ENCODE measurements around the gene HCK.
A peak's percentile ranks its signal among the peaks of the same experiment; 100 is the strongest.

HCK gene

DNA sequence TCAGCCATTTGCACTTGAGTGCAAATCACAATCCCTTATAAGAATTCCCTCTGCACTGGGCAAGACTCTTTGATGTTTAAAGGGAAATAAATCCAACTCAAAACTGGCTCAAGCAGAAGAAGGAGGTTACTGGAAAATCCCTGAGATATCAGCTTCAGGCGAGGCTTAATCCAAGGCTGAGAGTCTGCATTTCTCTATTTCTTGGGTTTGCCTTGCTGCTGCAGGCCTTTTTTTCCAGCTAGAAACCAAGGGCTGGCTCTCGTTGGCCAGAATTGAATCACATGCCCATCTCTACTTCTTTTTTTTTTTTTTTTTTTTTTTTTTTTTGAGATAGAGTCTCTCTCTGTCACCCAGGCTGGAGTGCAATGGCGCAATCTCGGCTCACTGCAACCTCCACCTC, 11.7 kb downstream of the HCK start:
- DNase-seq: no peak

DNA sequence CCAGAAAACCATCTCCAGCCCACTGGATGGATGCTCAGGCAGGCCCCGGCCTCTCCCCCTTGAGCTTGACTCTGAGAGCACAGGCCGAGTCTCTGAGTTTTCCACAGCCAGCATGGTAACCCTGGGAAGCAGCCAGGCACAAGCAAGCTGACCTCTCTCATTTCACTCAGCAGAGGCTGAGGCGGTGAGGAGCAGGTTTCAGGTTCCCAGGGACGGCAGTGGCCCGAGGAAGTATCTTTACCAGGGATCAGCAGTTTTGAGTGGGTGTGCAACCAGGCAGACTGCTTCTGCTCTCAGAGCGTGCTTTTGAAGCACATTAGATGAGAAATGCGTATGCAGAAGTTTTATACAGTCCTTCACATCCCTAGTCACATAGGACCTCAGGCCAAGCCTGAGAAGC, 12.6 kb downstream of the HCK start:
- no peak for DNase-seq

- no peak for DNase-seq
Measured at GRCh38 chr20:32067234-32067821, 15.3 kb downstream of the HCK start.

DNA sequence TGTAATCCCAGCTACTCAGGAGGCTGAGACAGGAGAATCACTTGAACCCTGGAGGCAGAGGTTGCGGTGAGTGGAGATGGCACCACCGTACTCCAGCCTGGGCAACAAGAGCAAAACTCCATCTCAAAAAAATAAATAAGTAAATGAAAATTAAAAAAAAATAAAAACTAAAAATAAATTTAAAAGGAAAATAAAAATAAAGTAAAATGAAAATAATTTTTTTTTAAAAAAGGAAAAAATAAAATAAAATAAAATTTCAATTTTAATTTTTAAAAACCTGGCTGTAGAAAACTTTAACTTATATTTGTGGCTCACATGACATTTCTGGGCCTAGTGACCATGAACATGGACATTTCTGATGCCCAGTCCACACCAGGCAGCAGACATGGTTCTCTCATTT, 16.1 kb downstream of the HCK start:
- no peak for DNase-seq

DNA sequence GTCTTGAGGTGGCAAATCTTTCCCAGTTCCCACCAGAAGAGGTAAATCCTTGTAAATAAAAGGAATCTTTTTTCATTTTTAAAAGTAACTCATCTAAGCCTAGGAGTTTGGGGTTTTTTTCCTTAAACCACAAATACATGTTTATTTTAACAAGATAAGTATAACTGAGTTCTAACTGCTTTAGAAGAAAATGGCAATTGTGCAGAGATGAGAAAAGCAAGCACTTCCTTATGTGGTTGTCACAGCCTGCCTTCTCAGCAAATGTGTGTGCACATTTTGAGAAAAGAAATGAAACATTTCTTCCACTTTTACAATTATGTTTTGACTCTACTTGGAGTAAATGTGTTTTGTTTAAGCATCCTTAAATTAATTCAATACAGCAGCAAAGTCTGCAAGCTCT, 17.7 kb downstream of the HCK start:
- DNase-seq: no peak

DNA sequence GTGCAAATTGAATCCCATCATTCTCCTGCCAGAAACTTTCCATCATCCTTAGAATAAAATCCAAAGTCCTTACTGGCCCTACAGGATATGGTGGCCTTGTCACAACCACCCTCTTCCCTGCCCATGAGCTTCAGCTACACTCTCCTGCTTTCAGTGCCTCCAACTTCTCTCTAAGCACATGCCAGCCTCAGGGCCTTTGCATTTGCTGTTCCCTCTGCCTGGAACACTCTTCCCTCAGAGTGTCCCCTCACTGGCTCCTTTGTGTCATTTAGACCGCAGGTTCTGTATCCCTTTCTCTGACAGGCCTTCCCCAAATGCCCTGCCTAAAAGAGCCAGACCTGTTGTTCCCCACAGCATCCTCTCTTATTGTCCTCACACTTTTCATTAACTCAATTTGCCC, 18.2 kb downstream of the HCK start:
- no peak for DNase-seq

DNA sequence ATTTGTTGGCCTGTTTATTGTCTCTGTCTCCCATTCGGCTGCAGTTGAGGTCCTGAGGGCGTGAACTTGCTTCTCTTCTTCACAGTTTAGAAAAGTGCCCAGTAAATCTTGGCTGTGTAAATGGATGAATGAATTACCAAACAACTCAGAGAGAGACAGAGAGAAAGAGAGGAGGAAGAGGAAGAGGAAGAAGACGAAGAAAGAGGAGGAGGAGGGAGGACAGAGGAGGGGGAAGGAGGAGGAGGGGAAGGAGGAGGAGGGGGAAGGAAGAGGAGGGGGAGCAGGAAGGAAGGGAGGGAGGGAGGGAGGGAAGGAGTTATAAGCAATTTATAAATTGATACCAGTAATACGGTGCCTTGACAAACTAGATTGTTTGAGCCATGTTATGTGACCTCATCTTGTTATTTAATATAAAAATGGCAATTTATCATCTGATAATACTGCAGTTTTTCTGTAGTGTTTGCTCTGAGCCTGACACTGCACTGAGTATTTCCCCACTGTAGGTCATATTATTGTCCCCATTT, 18.7 kb downstream of the HCK start:
- DNase-seq: no peak

DNA sequence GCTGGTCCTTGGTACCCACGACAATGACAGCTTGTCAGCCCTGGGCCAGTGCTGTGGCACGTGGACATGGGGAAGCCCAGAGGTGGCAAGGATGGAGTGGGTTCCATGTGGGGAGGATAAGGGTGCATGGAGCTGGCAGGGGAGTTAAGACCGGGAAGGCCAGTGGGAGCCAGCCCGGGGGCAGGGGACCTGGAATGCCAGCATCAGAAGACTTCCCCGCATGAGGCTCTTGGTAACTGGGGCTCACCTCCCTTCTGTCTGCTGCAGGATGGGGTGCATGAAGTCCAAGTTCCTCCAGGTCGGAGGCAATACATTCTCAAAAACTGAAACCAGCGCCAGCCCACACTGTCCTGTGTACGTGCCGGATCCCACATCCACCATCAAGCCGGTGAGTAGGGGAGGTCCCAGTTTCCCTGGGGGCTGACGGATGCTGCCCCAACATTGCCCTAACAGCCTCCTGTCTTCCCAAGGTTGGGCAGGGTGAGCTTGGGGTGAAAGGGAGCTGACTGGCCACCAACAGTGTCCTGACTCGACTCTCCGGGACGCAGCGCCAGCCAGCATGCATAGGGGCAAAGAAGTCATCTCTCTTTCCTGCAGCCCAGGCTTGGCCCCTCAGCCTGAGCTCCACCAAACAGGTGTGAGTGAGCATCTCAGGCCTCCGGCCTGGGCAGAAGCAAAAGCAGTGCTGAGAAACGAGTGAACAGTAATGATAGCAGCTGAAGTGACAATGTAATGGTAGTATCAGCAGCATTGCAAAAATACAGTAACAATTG, 19.5 kb downstream of the HCK start:
- DNase-seq: no peak

DNA sequence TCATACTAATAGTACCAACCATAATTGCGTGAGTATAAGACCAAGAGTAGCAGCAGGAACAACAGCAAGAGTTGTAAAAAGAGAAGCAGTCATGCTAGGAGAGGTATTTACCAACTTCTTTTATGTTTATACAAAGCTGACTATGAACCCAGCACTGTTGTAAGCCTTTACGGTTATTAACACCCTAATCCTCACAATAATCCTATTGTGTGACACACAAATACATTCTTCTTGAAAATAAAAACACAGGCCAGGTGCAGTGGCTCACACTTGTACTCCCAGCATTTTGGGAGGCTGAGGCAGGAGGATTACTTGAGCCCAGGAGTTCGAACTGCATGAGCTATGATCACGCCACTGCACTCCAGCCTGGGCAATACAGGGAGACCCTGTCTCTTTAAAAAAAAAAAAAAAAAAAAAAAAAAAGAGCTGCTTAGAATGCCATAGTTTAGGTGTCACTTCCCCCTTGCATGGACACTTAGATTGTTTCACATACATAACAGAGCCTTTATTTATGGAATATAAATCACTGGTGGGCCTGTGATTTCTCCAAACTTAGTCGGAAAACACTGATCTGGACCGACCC, 20.2 kb downstream of the HCK start:
- DNase-seq: no peak

GRCh38 chr20:32075534-32075933, 23.5 kb downstream of the HCK start:
- no peak for DNase-seq

GRCh38 chr20:32077190-32077589, 25.1 kb downstream of the HCK start:
- no peak for DNase-seq

GRCh38 chr20:32078322-32078721, 26.3 kb downstream of the HCK start:
- no peak for DNase-seq

- DNase-seq: no peak
Measured at GRCh38 chr20:32078791-32079190, 26.7 kb downstream of the HCK start.

DNA sequence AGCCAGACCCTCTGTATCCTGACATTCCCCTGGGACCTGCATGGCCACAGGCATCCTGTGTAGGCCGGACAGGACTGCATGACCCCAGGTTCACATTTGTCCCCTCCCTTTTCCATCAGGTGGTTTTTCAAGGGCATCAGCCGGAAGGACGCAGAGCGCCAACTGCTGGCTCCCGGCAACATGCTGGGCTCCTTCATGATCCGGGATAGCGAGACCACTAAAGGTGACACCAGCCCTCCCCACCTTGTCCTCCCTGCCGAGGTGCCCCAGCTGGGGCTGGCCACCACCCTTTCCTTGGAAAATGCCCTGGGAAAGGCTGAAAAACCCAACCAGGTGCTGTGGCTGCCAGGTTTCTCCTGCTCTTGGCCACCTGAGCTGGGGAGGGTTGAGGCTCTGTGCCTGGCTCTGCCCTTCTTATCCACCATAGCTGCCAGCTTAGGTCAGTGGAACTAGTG, 27.6 kb downstream of the HCK start:
- DNase-seq: no peak

GRCh38 chr20:32080783-32081182, 28.7 kb downstream of the HCK start:
- no peak for DNase-seq

DNA sequence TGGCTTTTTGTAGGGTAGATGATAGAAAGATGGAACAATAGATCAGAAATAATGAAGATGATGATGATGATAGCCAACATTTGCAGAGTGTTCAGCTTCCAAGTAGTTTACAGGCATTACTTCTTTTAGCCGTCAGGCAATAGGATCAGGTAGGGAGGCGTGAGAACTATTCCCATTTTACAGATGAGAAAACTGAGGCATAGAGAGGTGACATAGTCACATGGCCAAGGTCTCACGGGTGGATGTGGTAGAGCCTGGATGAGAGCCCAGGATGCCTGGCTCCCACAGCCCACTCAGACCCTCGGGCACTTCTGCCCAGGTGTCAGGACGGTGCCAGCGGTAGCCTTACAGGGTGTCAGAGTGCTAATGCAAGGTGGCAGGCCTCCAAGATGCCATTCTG, 31.4 kb downstream of the HCK start:
- no peak for DNase-seq

DNA sequence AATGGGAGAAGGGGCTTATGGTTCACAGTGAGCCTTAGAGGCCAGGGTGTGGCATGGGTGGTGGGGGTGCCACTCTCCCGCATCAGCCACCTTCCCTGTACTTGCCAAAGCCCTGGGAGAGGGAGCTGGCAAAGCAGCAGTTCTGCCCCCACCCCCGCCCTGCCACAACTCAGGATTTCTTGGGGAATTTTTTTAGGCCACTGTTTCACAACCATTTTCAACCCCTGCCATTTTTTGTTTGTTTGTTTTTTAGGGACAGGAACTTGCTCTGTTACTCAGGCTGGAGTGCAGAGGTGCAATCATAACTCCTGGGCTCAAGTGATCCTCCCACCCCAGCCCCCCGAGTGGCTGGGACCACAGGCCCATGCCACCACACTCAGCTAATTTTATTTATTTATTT, 35.0 kb downstream of the HCK start:
- DNase-seq: no peak

DNA sequence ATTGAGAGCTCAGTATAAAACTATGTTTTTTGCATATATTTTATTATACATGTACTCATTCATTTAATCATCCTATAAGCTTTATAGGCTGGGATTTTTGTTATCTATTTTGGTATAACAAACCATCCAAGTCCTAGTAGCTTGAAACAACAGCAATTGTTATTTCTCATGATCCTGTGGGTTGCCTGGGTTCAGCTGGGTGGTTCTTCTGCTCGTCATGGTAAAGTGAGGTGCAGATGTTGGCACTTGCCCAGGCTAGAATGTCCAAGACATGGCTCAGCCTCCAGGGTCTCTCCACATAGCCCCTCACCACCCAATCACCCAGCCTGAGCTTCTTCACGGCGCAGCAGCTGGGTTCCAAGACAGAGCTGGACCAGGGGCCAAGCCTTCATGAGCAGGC, 36.7 kb downstream of the HCK start:
- DNase-seq: no peak

DNA sequence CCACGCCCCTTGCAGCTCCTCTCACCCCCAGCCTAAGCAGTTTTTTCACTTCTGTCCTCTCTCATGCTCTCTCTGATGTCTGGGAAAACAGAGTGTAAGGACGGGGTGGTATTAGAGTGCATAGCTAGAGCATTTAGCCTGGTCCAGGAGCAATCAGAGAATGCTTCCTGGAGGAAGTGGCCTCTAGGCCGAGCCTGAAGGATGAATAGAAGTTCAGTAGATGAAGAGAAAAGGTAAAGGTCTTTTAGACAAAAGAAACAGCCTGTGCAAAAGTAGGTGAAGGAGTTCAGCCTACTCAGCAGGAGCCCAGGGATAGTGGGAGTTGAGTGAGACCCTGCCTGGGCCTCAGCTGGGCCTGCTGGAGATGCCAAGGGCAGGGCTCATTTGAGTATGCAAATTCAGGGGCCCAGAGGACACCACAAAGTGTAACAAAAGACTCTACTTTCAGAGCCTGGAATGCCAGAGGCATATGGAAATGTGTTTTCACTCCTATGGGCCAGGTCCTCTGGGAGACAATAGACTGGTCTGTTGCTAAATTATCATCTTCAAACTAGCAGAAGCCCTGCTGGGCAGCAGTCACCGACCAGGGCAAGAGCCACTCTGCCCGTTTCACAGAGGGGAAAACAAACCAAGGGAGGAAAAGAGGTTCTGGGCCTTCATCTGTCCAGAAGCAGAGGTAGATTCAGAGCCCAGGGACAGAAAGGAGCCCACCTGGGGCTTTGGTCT, 37.8 kb downstream of the HCK start:
- no peak for DNase-seq

DNA sequence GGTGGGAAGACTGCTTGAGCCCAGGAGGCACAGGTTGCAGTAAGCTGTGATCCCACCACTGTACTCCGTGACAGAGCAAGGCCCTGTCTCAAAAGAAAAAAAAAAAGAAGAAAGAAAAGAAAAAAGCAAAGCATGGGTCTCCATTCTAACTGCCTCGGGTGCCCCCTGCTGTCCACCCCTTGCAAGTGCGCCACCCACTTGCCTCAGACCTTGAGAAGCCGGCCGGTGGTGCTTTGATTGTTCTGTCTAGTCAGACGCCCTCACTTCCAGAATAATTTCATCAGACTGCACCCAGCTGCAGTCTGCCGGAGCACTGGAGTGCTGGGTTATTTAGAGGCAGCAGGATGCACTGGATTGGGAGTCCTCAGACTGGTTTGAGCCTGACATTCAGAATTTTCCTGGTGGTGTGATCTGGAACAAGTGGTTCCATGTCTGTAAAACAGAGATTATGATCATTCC, 39.9 kb downstream of the HCK start:
- DNase-seq: peak; percentile 36

GRCh38 chr20:32098786-32099185, 46.7 kb downstream of the HCK start:
- no peak for DNase-seq

DNA sequence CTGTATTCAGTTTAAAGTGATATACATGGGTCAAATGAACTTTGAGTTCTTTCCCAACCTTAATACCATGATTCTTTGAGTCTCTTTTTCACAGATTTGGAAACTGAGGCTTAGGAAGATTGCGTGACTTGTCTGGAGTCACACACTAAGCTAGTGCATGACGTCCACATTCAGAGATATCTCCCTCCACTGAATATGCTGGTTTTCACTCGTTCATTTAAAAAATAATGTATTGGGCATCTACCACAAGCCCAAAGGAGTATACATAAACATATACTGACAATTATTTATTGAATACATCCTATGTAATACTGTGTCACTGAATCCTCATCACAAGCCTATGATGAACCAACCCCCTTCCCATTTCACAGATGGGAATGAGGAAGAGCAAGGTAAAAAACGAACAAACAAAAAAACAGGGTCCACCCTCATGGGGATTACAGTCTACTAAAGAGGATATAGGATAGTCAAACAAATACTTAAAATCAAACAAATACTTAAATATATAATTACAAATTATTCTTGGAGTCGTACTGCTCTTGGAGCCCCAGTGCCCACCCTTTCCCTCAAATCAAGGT, 56.9 kb downstream of the HCK start:
- DNase-seq: no peak
